ENCODE results near the gene FRS2. TPM values are rescaled to one million over a fixed set of nuclear protein-coding genes. Genes with fewer than 3 reads are reported as not detected.
A peak's percentile ranks its signal among the peaks of the same experiment; 100 is the strongest.

FRS2 gene
- total RNA-seq, result 31.4 and 39.2 TPM in 2 replicates
- long read RNA-seq, transcript FRS2-206 (9 exons, 1,952 nt), result major isoform, 5 of 11 reads
- long read RNA-seq, partial matches to known transcripts, result 3 of 11 reads
- long read RNA-seq, other reads (novel, unspliced or antisense), result 3 of 11 reads

- peak within 1 kb of the TSS; percentile 98 for H3K4me3 Mint-ChIP-seq
- no peaks in the 10 kb centered on the region for H3K9me3 Mint-ChIP-seq
- H3K27ac Mint-ChIP-seq (ENCODE audit: unreplicated experiment), result peak within 1 kb of the TSS; percentile 100
- H3K27me3 Mint-ChIP-seq (ENCODE audit: low read depth), result no peaks in the 10 kb centered on the region
- DNase-seq (ENCODE audit: low read depth, low spot score), result peak; percentile 83
- H3K4me1 Mint-ChIP-seq, result peaks cover 52% of the 10 kb centered on the region
- no peaks in the 10 kb centered on the region for H3K36me3 Mint-ChIP-seq (ENCODE audit: low read depth)
- TF ChIP-seq CTCF (conservative IDR thresholded peaks at IDR 0.05), result peak; percentile 35
Observed at GRCh38 chr12:69470189-69471075, at the start of gene FRS2. FRS2 (plus strand) TSS chr12:69470388; CDS start chr12:69569031, 98,643 bp downstream.

- Mint-ChIP-seq H3K4me1 (no peaks in the 10 kb centered on the region), H3K36me3 (ENCODE audit: low read depth) (peaks cover 9% of the 10 kb centered on the region), H3K27me3 (ENCODE audit: low read depth) (no peaks in the 10 kb centered on the region), H3K4me3 (no peak overlapping the region), H3K27ac (ENCODE audit: unreplicated experiment) (no peak overlapping the region), H3K9me3 (peaks cover 4% of the 10 kb centered on the region)
- no peak for TF ChIP-seq CTCF (conservative IDR thresholded peaks at IDR 0.05)
- DNase-seq (ENCODE audit: low read depth, low spot score), result no peak
Observed at GRCh38 chr12:69421548-69421947, 48.6 kb upstream of the FRS2 start.

- Mint-ChIP-seq H3K27ac (ENCODE audit: unreplicated experiment) (no peak overlapping the region), H3K4me3 (no peak overlapping the region), H3K36me3 (ENCODE audit: low read depth) (peaks cover 9% of the 10 kb centered on the region), H3K9me3 (peaks cover 4% of the 10 kb centered on the region), H3K27me3 (ENCODE audit: low read depth) (no peaks in the 10 kb centered on the region), H3K4me1 (peaks cover under 1% of the 10 kb centered on the region)
- no peak for DNase-seq (ENCODE audit: low read depth, low spot score)
- no peak for TF ChIP-seq CTCF (conservative IDR thresholded peaks at IDR 0.05)
Observed at GRCh38 chr12:69423037-69423905, 46.9 kb upstream of the FRS2 start.

- Mint-ChIP-seq H3K4me1 (peaks cover 13% of the 10 kb centered on the region), H3K27ac (ENCODE audit: unreplicated experiment) (no peak overlapping the region), H3K4me3 (no peak overlapping the region), H3K36me3 (ENCODE audit: low read depth) (peaks cover 5% of the 10 kb centered on the region), H3K27me3 (ENCODE audit: low read depth) (no peaks in the 10 kb centered on the region), H3K9me3 (peaks cover 4% of the 10 kb centered on the region)
- DNase-seq (ENCODE audit: low read depth, low spot score), result no peak
- TF ChIP-seq CTCF (conservative IDR thresholded peaks at IDR 0.05), result no peak
Observed at GRCh38 chr12:69425417-69425816, 44.8 kb upstream of the FRS2 start.

GRCh38 chr12:69428351-69429073 lies 41.7 kb upstream of the FRS2 start:
- Mint-ChIP-seq H3K27ac (ENCODE audit: unreplicated experiment) (no peak overlapping the region), H3K4me1 (peaks cover 14% of the 10 kb centered on the region)
- DNase-seq (ENCODE audit: low read depth, low spot score), result no peak

More at GRCh38 chr12:69428351-69429073, 41.7 kb upstream of the FRS2 start:
- H3K27me3 Mint-ChIP-seq (ENCODE audit: low read depth), result no peaks in the 10 kb centered on the region
- H3K9me3 Mint-ChIP-seq, result no peaks in the 10 kb centered on the region
- no peak for TF ChIP-seq CTCF (conservative IDR thresholded peaks at IDR 0.05)
- no peak overlapping the region for H3K4me3 Mint-ChIP-seq
- peaks cover 3% of the 10 kb centered on the region for H3K36me3 Mint-ChIP-seq (ENCODE audit: low read depth)
